HG02571 (cell line): ENCODE data around the gene IL1RAPL2.

Experiments
- ATAC-seq: cut with Tn5 transposase; IDR thresholded peaks from one replicate; pipeline ENCODE4 v1.9.1; 2021; ENCODE audit warnings: mild to moderate bottlenecking, moderate library complexity; ENCODE audit not compliant: unreplicated experiment

IL1RAPL2 gene

GRCh38 chrX:105349476-105349875 is 783.5 kb downstream of the IL1RAPL2 start:
- no peak for ATAC-seq

GRCh38 chrX:105375816-105376215 is 809.8 kb downstream of the IL1RAPL2 start:
- no peak for ATAC-seq

GRCh38 chrX:105424729-105425128 is 858.7 kb downstream of the IL1RAPL2 start:
- no peak for ATAC-seq

- no peak for ATAC-seq
These were observed 885.4 kb downstream of the IL1RAPL2 start for GRCh38 chrX:105451401-105451800.

GRCh38 chrX:105458846-105459245 is 892.8 kb downstream of the IL1RAPL2 start:
- ATAC-seq = no peak

GRCh38 chrX:105460376-105460775 is 894.4 kb downstream of the IL1RAPL2 start:
- no peak for ATAC-seq

GRCh38 chrX:105461016-105461415 is 895.0 kb downstream of the IL1RAPL2 start:
- ATAC-seq = no peak

- no peak for ATAC-seq
These were observed 896.2 kb downstream of the IL1RAPL2 start for GRCh38 chrX:105462186-105462585.

- no peak for ATAC-seq
These were observed 897.5 kb downstream of the IL1RAPL2 start for GRCh38 chrX:105463473-105463872.

GRCh38 chrX:105464618-105465017 is 898.6 kb downstream of the IL1RAPL2 start:
- ATAC-seq = no peak

GRCh38 chrX:105468741-105469140 is 902.7 kb downstream of the IL1RAPL2 start:
- no peak for ATAC-seq

- ATAC-seq = no peak
These were observed 905.6 kb downstream of the IL1RAPL2 start for GRCh38 chrX:105471597-105471996.

GRCh38 chrX:105475801-105476200 is 909.8 kb downstream of the IL1RAPL2 start:
- no peak for ATAC-seq

- ATAC-seq = no peak
These were observed 911.4 kb downstream of the IL1RAPL2 start for GRCh38 chrX:105477351-105477750.

GRCh38 chrX:105480646-105481310 is 914.8 kb downstream of the IL1RAPL2 start:
- ATAC-seq = no peak

- ATAC-seq = no peak
These were observed 917.0 kb downstream of the IL1RAPL2 start for GRCh38 chrX:105483011-105483410.

- no peak for ATAC-seq
These were observed 922.7 kb downstream of the IL1RAPL2 start for GRCh38 chrX:105488716-105489115.

- no peak for ATAC-seq
These were observed 929.4 kb downstream of the IL1RAPL2 start for GRCh38 chrX:105495376-105495775.

GRCh38 chrX:105502336-105502735 is 936.3 kb downstream of the IL1RAPL2 start:
- no peak for ATAC-seq

- no peak for ATAC-seq
These were observed 949.6 kb downstream of the IL1RAPL2 start for GRCh38 chrX:105515561-105515960.

GRCh38 chrX:105526431-105526830 is 960.4 kb downstream of the IL1RAPL2 start:
- no peak for ATAC-seq

- no peak for ATAC-seq
These were observed 961.8 kb downstream of the IL1RAPL2 start for GRCh38 chrX:105527759-105528158.

GRCh38 chrX:105533951-105534350 is 968.0 kb downstream of the IL1RAPL2 start:
- no peak for ATAC-seq
